Activated CD8-positive, alpha-beta memory T cell treated with anti-CD3 and anti-CD28 coated beads for 48 hours (primary cell): ENCODE measurements around the gene AP1M2.
"Not testable (repeated sequence)": the region's sequence is repeated elsewhere in the genome, so short reads cannot be mapped to it uniquely, and the experiment has no call there.

Experiments used
- DNase-seq, 3 experiments: peaks; one replicate each; pipeline ENCODE4 v3.0.0-alpha.2; 2020; ENCODE audit warnings: low read depth in 2 of 3, low spot score in 2 of 3

Gene AP1M2

DNA sequence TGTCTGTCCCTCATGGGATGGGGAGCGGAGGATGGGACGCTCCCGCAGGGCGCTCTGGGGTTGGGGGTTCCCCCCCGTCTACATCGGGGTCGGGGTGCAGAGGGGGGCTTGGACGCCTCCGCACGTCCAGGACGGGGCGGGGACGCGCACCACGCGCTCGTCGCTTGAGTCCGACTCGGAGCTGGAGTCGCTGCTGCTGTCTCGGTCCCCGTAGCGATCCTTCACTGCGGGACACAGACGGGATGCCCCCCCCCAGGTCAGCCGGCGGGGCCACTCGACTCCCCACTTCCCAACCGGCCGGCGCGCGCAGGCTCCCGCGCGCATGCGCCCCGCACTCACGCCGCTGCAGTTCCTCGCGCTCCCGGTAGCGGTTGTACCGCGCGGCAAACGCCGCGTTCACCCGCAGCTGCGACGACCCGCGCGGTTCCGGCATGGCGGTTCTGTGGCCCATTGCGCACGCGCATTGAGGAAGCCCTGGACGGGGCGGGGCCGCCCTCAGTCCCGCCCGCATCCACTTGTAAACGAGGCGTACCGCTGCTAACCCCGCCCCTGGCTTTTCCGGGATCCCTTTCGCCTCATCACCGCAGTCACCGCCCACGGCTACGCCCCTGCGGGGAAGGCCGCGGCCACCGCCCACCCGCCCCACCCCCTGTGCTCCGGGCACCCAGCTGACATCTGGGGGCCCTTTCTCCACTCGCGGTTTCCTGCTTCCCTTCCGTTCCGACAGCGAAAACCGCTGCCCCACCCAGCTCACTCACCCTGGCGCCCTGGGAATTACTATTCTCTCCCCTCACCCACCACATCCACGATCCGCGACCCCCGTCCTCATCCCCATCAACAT is 21.3 kb downstream of the AP1M2 start, which contains the start of gene KRI1:
Gene KRI1 (minus strand): TSS at position 444 of the 841 bp plus-strand sequence. CDS start 11 bp downstream, at position 433.
- peak; percentile 96 to 99 (median 98) for DNase-seq

DNA sequence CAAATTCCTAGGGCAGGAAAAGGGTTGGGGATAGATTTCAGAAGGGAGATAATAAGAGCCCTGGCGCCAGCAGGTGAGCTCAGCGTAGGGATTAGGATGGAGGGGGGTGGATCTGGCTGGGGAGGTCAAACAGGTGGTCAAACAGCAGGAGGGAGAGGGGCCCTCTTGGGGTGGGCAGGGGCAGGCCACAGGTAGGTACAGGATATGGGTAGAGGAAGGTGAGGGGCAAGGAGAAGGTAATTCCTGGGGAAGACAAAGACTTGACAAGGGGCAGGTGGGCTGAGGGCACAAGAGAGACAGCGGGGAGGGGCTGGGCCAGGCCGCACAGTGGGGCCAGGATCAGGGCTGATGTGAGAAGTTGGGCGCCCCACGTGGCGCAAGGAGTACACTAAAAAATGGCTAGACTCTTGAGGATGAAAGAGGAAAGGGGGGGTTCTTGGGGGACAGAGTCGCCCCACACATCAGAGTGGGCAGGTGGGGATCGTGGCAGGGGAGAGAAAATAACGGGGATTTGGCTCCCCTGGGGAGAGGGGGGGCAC is 22.0 kb downstream of the AP1M2 start:
- peak in 1 of 3 experiments; percentile 39 for DNase-seq

DNA sequence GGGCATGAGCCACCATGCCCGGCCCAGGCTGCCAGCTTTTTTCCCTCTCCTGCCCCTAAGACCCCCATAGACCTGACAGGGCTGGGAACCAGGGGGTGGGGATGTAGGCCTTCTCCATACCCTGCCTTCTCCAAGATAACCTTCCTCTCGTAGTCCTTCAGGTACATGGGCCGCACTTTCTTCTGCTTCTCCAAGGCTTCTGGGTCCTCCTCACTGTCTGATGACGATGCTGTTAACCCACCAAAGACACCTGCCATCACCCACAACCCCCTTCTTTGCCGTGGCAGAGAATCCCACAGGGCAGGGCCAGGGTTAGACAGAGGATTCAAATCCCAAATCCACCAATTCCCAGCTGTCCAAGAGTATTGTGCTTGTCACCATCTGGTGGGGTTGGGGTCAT is 24.5 kb downstream of the AP1M2 start:
- DNase-seq: no peak

DNA sequence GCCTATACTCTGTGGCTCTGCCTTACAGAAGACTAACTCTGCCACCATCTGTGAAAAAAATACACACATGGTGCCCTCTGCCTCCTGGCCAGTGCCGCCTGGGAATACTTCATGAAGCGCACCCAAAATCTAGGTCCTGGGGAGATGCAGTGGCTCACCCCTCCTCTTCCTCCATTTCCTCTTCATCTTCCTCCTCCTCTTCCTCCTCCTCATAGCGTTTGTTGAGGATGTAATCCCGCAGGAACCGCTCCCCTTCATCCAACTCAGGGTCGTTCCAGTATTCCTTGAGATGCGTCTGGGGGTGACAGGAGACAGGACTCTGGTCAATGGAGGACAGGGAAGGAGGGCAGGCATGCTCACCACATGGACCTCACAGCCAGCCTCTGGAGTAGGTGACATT is 27.0 kb downstream of the AP1M2 start:
- DNase-seq: no peak

DNA sequence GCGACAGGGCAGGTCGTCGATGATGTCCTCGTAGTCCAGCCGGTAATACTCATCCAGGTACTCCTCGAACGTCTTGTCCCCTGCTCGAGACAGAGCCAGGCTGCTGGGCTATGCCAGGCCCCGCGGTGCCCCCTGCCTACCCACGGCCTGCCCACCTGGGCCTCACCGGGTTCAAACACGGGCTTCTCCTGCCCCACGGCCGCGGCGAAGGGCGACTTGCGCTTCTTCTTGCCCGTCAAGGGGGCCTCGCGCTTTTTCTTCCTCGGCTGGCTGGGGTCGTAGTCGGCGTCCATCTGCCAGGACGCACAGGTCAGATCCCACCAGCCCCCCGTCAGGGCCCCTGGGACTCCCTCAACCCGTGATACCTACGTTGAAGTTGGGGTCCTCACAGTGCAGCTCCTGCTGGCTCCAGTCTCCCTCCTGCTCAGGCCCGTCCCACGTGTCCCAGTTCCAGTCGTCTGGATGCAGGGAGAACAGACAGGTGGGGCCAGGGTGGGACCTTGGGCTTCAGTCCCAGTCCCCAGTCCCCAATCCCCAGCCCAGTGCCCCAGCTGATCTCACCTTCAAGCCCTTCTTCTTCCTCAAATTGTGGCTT is 29.4 kb downstream of the AP1M2 start:
- no peak for DNase-seq

DNA sequence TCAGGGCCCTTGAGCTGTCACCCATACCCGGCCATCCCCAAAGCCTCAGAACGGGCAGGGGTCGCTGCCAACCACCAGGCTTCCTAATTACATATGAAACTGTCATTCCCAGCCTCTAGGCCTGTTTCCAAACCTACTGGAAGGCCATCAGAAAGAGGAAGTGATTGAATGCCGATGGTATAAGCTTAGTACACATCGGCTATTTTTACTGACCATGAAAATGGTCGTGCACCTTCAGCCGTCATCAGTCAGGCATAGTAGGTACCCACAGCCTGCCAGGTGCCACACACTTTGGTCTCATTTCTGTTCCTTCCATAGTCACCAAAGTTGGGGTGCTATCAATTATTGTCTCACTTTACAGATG is 31.5 kb downstream of the AP1M2 start:
- DNase-seq: no peak

DNA sequence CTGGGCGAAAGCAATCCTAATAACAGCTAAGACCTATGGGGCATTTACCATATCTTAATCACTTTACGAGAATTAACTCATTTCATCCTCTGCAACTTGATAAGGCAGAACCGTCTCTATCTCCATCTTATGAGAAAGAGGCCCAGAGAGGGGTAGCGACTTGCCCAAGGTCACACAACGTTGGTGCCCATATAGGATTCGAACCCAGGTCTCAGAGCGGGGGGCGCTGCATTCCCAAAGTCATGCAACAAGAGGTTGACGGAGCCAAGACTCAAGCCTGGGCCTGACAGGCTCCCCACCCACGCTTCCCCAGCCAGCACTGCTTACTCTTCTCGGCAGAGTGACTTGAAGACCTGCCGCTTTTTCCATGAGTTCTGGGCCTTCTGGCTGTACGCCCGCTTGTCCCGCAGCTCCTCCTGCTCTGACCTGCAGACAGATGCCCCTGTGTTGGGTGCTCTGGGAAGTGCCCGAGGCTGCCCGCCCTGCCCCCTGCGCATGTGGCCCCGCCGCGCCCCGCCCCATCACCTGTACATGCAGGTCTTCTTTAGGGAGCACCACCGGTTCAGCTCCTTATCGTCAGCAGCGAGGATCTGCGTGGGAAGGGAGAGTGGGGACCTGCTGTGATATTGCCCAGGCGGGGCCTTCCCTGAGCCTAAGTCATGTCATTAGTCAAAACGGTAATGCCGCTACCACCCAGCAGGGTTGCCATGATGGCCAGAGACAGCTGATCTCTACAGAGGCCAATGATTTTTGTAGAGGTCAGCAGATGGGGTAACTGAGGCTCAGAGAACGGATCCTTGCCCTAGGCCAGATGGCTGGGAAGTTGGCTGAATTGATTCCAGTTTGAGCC is 32.1 kb downstream of the AP1M2 start:
- DNase-seq: no peak

DNA sequence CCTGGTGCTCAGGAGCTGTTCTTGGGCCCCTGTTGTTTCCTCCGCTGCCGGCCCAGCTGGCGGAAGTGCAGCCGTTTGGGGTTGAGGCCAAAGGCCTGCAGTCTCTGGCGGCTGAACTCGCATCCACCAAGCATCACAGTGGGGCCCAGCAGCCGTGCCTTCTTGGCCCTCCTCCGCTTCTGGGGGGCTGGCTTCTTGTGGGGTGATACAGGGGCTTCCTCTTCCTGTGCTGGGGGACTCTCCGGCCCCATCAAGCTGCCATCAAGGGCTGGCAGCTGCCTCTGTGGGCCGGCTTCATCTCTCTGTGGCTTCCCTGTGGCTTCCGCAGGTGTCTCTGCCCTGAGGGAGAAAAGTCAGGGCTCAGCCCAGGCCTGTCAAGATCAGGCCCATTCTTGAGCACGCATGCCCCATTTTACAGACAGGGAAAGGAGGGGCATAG is 33.1 kb downstream of the AP1M2 start:
- DNase-seq: peak in 2 of 3 experiments; percentile 37 to 57

DNA sequence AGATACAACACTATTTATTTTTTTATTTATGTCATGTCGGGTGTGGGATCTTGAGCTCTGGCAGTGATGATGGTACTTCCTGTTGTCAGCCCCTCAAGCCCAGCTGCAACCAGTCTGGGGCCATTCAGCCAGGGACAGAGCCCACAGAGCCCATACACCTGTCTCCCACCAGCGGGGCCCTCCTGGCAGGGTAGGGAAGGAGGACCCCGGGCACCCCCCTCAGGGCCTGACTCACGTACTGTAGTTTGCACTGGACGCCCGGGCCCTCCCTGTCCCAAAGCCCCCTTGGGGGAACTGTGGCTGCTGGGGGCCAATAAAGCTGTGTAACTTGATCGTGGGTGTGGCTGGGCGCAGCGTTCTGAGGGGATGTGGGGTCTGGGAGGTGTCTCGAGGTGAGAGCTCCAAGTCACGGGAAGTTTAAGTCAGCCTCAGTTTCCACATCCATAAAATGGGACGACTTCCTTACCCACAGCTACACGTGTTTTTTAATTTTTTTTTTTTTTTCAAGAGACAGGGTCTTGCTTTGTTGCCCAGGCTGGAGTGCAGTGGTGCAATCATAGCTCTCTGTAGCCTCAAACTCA is 33.9 kb downstream of the AP1M2 start:
- no peak for DNase-seq

DNA sequence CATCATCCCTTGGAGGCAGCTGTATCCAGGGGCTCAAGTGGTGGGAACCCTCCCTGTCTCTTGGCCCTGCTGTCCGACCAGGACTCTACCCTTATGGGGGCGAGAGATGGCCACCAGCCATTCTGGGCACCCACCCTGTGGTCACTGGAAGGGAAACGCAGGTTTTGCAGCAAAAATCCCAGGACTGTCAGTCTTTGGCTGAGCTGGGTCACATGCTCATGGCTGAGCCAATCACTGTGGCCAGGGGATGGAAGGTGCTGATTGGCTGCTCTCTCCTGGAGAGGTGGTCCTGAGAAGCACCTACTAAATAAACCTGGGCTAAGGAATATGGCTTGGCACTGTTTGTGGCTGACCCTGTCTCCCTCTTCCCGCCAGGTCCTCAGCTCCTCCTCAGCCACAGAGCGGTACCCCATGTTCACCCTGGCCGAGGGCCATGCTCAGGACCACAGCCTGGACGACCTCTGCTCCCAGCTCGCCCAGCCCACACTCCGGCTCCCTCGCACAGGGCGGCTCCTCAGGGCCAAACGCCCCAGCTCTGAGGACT is 34.5 kb downstream of the AP1M2 start:
- DNase-seq: peak in 1 of 3 experiments; percentile 18

DNA sequence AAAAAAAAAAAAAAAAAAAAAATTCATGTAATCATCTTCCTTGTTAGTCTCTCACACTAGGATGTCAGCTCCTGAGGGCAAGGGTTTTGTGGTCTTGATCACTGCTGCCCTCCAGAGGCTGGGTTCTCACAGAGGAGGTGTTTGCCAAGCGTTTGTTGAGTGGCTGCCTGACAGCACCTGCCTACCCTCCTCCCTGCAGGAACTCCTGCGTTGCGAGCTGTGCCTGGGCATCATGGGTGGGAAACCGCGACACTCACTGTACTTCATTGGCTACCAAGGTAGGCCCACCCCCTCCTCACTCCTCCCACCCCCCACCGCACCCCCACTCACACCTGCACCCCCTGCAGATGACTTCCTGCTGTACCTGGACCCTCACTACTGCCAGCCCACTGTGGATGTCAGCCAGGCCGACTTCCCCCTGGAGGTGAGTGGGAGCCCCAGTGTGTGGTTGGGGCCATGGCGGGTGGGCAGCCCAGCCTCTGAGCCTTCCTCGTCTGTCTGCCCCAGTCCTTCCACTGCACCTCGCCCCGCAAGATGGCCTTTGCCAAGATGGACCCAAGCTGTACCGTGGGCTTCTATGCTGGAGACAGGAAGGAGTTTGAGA is 35.3 kb downstream of the AP1M2 start:
- peak in 1 of 3 experiments; percentile 15 for DNase-seq

DNA sequence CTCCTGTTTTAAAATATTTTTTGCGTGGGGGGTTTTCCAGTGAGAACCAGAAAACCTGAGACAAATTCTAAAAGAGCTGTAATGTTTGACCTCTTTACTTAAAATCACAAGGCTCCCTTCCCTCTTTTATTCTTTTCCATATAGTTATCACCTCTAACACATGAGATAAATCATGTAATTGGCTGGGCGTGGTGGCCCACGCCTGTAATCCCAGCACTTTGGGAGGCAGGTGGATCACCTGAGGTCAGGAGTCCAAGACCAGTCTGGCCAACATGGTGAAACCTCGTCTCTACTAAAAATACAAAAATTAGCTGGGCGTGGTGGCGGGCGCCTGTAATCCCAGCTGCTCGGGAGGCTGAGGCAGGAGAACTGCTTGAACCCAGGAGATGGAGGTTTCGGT is 36.1 kb downstream of the AP1M2 start:
- DNase-seq: not testable (repeated sequence)

DNA sequence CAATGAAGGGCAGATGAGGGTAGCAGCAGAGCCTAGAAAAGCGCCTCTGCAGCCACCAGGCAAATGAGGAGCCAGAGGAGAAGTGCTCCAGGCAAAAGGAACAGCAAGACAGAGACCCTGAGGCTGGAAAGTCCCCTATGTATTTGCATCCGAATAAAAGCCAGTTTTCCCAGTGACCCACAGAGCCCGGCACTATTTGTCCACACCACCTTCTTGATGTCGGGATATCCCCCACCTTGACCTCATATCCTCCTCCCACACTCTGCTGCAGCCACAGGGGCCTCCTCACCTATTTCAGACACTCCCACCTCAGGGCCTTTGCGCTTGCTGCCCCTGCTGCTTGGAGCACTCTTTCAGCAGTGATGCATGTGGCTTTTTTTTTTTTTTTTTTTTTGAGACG is 36.8 kb downstream of the AP1M2 start:
- DNase-seq: no peak

DNA sequence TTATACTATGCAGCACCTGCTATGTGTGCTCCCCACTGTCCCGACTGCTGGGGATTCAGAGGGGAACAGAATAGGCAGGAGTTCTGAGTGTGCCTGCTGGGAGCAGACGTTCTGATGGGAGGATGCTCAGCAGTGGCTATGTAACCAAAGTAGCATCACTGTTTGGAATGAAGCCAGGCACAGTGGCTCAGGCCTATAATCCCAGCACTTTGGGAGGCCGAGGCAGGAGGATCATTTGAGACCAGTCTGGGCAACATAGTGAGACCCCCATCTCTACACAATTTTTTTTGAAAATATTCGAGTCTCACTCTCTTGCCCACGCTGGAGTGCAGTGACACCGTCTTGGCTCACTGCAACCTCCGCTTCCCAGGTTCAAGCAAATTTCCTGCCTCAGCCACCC is 37.4 kb downstream of the AP1M2 start:
- no peak for DNase-seq

DNA sequence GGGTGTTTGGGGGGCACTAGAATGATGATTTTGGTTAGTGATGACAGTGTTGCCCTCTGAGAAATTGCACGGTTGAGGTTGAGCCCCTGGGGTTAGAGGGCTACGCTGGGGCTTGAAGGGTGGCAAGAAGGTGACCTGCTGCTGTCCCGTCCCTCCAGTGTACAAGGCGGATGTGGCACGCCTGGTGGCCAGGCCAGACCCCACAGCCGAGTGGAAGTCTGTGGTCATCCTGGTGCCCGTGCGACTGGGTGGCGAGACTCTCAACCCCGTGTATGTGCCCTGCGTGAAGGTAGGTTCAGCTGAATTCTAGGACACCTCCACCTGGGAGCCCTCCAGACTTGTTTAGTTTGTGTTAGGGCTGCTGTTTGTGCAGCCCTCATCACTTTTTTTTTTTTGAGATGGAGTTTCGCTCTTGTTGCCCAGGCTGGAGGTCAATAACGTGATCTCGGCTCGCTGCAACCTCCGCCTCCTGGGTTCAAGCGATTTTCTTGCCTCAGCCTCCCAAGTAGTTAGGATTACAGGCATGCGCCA is 38.3 kb downstream of the AP1M2 start:
- no peak for DNase-seq

DNA sequence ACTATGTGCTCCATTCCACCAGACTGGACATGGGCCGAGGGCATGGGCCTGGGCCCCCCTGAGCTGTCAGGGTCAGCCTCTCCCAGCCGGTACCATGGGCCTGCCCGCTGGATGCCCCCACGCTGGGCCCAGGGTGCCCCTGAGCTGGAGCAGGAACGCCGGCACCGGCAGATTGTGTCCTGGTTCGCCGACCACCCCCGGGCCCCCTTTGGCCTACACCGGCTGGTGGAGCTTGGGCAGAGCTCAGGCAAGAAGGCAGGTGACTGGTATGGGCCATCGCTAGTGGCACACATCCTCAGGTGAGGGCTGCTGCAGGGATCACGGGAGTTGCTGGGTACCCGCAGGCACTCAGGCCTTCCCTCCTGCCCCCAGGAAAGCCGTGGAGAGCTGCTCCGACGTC is 40.3 kb downstream of the AP1M2 start:
- no peak for DNase-seq

DNA sequence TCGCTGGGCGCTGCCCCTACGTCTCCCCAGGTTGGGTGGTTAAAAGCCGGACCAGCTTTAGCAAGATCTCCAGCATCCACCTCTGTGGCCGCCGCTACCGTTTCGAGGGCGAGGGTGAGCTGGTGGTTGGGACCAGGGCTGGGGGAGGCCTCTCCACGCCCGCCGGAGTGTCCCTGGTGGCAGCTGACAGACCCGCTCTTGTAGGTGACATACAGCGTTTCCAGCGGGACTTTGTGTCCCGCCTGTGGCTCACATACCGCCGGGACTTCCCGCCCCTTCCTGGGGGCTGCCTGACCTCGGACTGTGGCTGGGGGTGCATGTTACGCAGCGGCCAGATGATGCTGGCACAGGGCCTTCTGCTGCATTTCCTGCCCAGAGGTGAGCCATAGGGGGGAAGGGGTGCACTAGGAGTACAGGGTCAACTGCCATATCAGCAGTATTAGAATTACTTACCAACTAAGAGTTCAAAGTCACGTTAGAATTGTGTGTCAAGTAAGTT is 42.3 kb downstream of the AP1M2 start:
- DNase-seq: no peak

DNA sequence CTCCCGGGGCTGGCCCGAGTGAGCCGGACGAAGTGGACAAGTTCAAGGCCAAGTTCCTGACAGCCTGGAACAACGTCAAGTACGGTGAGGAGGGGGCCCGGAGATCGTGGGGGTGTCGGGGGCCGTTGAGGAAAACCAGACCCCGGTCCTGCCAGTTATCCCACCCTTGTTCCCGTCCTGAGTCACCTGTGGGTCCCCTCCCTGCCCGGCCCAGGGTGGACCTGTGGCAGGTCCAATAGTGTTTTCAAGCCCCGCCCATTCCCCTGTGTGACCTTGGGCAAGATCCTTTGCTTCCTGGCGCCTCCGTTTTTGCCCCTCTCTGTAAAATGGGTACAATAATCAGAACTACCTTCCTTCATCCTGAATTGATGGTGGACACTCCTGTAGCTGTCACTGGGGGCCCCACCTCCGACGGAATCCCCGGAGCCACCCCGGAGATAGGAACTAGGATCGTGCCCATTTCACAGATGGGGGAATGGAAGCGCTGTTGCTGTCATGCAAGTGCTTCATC is 42.8 kb downstream of the AP1M2 start:
- DNase-seq: peak in 1 of 3 experiments; percentile 7

DNA sequence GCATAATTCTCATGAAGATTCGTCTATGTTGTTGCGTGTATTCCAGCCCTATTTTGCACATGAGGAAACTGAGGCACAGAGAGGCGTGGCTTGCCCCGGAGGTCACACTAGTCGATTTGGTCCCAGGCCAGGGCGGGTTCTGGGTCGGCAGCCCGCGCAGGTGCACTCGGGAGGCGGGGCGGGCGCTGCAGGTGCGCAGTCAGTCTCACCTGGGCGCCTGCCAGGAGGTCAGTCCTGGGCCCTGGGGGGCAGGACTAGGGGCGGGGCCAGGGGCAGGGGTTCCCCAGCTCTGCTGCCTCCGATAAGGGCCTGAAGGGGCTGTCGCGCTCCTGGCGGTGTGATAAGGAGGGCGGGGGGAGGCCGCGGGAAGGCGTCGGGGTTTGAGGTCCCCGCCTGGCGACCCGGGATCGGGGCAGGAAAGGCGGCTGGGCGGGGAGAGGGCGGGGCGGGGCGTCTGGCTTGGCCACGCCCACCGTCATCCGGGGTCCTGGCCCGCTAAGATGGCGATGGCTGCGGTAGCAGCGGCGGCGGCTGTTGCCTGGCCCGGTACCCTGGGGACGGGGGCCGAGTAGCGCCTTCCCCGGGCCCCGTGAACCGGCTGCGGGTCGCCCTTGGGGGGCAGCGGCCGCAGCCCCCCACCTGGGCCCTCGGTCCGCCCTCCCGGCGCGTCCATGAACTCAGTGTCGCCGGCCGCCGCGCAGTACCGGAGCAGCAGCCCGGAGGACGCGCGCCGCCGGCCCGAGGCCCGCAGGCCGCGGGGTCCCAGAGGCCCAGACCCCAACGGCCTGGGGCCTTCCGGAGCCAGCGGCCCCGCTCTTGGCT is 43.5 kb downstream of the AP1M2 start, which contains the start of gene ATG4D:
Gene ATG4D (plus strand): TSS at position 485 of the 822 bp plus-strand sequence. CDS start 187 bp downstream, at position 672.
- peak; percentile 58 to 68 (median 60) for DNase-seq
